Astrocyte of the spinal cord (primary cell): ENCODE measurements around the gene ROS1.

Experiments
- DNase-seq: peaks from one replicate; pipeline ENCODE4 v3.0.0; 2011; ENCODE audit warnings: low read depth, low spot score
- H3K4me3 ChIP-seq: 2 replicates; pipeline ENCODE4 v1.5.1; 2011; ENCODE audit warnings: low read depth, mild to moderate bottlenecking, low read length, moderate library complexity
- CTCF ChIP-seq: IDR thresholded peaks from 2 replicates; pipeline ENCODE4 v1.5.1; 2012; ENCODE audit warnings: low read depth, mild to moderate bottlenecking, low read length, inconsistent platforms
- in situ Hi-C: cut with HindIII; loops from 2 replicates; pipeline ENCODE4 v1.10.0; 2017; ENCODE audit warnings: low sequenced_read_pairs

Gene ROS1

GRCh38 chr6:117290173-117290846 lies 135.4 kb downstream of the ROS1 start:
- in situ Hi-C loops = no loop called here

GRCh38 chr6:117288083-117288715 lies 137.5 kb downstream of the ROS1 start:
- in situ Hi-C loops = no loop called here
- TF ChIP-seq CTCF = no peak
- DNase-seq = no peak
- no peak overlapping the region for H3K4me3 ChIP-seq

More at GRCh38 chr6:117290173-117290846, 135.4 kb downstream of the ROS1 start:
- no peak overlapping the region for H3K4me3 ChIP-seq
- no peak for TF ChIP-seq CTCF
- DNase-seq = no peak

- no peak overlapping the region for H3K4me3 ChIP-seq
- peak; percentile 30 for TF ChIP-seq CTCF
- DNase-seq = no peak
- in situ Hi-C loops = no loop called here
These were observed 144.8 kb downstream of the ROS1 start for GRCh38 chr6:117280922-117281321.

GRCh38 chr6:117276778-117277316 lies 148.9 kb downstream of the ROS1 start:
- in situ Hi-C loops = no loop called here
- DNase-seq = no peak
- H3K4me3 ChIP-seq = no peak overlapping the region
- no peak for TF ChIP-seq CTCF

GRCh38 chr6:117275711-117276110 lies 150.0 kb downstream of the ROS1 start:
- no peak overlapping the region for H3K4me3 ChIP-seq
- no peak for DNase-seq
- in situ Hi-C loops = no loop called here
- no peak for TF ChIP-seq CTCF

- in situ Hi-C loops = no loop called here
- H3K4me3 ChIP-seq = no peak overlapping the region
- TF ChIP-seq CTCF = no peak
- no peak for DNase-seq
These were observed 150.5 kb downstream of the ROS1 start for GRCh38 chr6:117275205-117275604.
